ENCODE data around the gene NGRN.

DNA sequence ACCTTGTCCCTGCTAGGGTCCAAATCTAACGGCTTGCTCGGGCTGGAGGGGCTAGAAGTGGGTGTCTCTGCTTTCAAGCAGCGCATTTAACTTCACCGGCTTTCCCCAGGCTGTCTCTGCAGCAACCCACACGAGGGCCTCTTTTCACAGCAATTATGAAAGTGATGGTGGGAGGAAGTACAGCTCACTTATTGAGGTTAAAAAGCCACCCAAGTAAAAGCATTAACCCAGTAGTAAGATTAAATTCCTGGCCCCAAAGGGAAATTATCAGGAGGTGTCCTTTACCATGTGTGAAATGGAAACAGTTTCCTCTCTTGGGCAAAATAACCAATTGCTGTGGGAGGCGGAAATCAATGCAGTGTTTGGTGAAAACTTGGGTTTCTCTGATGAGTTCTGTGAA lies 41.1 kb downstream of the NGRN start:
- no peak for TF ChIP-seq EZH2 (IDR thresholded peaks at IDR 0.05; ENCODE audit: insufficient read depth, poor library complexity, severe bottlenecking)
- no peak for TF ChIP-seq EZH2phosphoT487 (IDR thresholded peaks at IDR 0.05; ENCODE audit: insufficient read depth, low read depth)
